Measurements from ENCODE around the gene FOXRED1.

DNA sequence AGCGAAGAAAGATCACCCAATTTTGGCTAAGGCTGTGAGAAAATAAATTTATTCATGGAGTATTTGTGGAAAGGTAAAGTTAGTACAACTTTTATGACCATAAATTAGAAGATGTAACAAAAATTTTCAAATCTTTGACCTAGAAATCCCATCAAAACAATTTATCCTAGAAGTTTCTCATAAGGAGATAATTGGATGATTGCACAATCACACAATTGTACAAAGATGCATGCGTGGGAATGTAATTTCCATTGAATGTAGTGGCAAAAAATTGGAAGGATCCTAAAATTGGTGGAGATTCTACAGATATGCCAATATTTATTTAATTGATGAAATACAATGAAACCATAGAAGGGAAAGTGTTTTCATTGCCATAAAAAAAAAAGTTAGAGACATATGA, 11.8 kb upstream of the FOXRED1 start:
- TF ChIP-seq POLR2A (IDR thresholded peaks at IDR 0.05): no peak
- no peak for TF ChIP-seq CTCF (IDR thresholded peaks at IDR 0.05)

Measured in lower leg skin (tissue), 3 donors.